ENCODE data around the gene SH3BP1.
A peak's percentile ranks its signal among the peaks of the same experiment; 100 is the strongest.

DNA sequence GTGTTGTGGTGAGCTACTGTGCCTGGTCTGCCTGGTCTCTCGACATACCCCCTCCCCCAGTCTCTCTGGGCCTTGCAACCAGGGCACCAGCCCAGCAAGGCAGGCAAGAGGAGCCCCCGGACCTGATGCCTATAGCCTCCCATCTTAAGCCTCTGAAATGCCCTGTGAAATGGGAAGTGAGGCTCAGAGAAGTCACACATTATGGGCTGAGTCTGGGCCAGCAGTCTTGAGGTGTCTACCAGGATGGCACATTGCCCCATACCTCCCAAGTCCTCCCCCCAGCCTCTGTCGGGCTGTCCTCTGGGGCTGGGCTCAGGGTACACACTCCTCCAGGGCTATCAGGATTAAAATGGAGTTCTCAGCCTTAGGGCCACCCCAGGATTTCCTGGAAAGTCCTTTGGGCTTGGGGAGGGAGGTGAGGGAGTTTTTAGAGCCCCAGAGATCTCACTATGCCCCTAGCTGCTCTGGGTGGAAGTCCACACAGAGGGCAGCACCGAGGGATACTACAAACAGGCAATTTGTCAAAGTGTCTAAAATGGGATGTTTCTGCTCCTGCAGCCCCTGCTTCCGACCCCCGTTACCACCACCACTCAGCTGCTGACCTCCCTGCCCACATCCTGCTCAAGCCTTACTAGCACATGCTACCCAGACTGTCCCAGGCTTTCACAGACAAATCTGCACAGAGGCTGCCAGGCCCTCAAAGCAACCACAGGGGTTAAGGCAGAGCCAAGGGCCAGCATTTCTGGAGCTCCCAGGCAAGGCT is 3.1 kb upstream of the SH3BP1 start:
- TF ChIP-seq, protein P1, sequence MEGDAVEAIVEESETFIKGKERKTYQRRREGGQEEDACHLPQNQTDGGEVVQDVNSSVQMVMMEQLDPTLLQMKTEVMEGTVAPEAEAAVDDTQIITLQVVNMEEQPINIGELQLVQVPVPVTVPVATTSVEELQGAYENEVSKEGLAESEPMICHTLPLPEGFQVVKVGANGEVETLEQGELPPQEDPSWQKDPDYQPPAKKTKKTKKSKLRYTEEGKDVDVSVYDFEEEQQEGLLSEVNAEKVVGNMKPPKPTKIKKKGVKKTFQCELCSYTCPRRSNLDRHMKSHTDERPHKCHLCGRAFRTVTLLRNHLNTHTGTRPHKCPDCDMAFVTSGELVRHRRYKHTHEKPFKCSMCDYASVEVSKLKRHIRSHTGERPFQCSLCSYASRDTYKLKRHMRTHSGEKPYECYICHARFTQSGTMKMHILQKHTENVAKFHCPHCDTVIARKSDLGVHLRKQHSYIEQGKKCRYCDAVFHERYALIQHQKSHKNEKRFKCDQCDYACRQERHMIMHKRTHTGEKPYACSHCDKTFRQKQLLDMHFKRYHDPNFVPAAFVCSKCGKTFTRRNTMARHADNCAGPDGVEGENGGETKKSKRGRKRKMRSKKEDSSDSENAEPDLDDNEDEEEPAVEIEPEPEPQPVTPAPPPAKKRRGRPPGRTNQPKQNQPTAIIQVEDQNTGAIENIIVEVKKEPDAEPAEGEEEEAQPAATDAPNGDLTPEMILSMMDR (conservative IDR thresholded peaks at IDR 0.05; ENCODE audit: low read depth in 2 of 2) = peak; percentile 23 to 36; a peak in 3 of 4 replicates
- TF ChIP-seq POLR2AphosphoS5 (IDR thresholded peaks at IDR 0.05; ENCODE audit: low read depth) (no peak), JUNB (IDR thresholded peaks at IDR 0.05; ENCODE audit: unreplicated experiment) (no peak), EZH2 (IDR thresholded peaks at IDR 0.05; ENCODE audit: low read depth, unreplicated experiment) (no peak), CREB1 (CRISPR knock-in tag; IDR thresholded peaks at IDR 0.05; ENCODE audit: low read depth) (no peak), EZH2phosphoT487 (IDR thresholded peaks at IDR 0.05; ENCODE audit: unreplicated experiment) (no peak), ZNF114 (CRISPR knock-in tag; IDR thresholded peaks at IDR 0.05) (no peak), ZNF331 (CRISPR knock-in tag; IDR thresholded peaks at IDR 0.05; ENCODE audit: low read depth) (no peak), STAT1 (IDR thresholded peaks at IDR 0.05; ENCODE audit: unreplicated experiment) (no peak)
- TF ChIP-seq, protein P2, sequence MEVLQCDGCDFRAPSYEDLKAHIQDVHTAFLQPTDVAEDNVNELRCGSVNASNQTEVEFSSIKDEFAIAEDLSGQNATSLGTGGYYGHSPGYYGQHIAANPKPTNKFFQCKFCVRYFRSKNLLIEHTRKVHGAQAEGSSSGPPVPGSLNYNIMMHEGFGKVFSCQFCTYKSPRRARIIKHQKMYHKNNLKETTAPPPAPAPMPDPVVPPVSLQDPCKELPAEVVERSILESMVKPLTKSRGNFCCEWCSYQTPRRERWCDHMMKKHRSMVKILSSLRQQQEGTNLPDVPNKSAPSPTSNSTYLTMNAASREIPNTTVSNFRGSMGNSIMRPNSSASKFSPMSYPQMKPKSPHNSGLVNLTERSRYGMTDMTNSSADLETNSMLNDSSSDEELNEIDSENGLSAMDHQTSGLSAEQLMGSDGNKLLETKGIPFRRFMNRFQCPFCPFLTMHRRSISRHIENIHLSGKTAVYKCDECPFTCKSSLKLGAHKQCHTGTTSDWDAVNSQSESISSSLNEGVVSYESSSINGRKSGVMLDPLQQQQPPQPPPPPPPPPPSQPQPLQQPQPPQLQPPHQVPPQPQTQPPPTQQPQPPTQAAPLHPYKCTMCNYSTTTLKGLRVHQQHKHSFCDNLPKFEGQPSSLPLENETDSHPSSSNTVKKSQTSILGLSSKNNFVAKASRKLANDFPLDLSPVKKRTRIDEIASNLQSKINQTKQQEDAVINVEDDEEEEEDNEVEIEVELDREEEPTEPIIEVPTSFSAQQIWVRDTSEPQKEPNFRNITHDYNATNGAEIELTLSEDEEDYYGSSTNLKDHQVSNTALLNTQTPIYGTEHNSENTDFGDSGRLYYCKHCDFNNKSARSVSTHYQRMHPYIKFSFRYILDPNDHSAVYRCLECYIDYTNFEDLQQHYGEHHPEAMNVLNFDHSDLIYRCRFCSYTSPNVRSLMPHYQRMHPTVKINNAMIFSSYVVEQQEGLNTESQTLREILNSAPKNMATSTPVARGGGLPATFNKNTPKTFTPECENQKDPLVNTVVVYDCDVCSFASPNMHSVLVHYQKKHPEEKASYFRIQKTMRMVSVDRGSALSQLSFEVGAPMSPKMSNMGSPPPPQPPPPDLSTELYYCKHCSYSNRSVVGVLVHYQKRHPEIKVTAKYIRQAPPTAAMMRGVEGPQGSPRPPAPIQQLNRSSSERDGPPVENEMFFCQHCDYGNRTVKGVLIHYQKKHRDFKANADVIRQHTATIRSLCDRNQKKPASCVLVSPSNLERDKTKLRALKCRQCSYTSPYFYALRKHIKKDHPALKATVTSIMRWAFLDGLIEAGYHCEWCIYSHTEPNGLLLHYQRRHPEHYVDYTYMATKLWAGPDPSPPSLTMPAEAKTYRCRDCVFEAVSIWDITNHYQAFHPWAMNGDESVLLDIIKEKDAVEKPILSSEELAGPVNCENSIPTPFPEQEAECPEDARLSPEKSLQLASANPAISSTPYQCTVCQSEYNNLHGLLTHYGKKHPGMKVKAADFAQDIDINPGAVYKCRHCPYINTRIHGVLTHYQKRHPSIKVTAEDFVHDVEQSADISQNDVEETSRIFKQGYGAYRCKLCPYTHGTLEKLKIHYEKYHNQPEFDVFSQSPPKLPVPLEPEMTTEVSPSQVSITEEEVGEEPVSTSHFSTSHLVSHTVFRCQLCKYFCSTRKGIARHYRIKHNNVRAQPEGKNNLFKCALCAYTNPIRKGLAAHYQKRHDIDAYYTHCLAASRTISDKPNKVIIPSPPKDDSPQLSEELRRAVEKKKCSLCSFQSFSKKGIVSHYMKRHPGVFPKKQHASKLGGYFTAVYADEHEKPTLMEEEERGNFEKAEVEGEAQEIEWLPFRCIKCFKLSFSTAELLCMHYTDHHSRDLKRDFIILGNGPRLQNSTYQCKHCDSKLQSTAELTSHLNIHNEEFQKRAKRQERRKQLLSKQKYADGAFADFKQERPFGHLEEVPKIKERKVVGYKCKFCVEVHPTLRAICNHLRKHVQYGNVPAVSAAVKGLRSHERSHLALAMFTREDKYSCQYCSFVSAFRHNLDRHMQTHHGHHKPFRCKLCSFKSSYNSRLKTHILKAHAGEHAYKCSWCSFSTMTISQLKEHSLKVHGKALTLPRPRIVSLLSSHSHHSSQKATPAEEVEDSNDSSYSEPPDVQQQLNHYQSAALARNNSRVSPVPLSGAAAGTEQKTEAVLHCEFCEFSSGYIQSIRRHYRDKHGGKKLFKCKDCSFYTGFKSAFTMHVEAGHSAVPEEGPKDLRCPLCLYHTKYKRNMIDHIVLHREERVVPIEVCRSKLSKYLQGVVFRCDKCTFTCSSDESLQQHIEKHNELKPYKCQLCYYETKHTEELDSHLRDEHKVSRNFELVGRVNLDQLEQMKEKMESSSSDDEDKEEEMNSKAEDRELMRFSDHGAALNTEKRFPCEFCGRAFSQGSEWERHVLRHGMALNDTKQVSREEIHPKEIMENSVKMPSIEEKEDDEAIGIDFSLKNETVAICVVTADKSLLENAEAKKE (CRISPR knock-in tag; IDR thresholded peaks at IDR 0.05) = no peak
- TF ChIP-seq, protein P3, sequence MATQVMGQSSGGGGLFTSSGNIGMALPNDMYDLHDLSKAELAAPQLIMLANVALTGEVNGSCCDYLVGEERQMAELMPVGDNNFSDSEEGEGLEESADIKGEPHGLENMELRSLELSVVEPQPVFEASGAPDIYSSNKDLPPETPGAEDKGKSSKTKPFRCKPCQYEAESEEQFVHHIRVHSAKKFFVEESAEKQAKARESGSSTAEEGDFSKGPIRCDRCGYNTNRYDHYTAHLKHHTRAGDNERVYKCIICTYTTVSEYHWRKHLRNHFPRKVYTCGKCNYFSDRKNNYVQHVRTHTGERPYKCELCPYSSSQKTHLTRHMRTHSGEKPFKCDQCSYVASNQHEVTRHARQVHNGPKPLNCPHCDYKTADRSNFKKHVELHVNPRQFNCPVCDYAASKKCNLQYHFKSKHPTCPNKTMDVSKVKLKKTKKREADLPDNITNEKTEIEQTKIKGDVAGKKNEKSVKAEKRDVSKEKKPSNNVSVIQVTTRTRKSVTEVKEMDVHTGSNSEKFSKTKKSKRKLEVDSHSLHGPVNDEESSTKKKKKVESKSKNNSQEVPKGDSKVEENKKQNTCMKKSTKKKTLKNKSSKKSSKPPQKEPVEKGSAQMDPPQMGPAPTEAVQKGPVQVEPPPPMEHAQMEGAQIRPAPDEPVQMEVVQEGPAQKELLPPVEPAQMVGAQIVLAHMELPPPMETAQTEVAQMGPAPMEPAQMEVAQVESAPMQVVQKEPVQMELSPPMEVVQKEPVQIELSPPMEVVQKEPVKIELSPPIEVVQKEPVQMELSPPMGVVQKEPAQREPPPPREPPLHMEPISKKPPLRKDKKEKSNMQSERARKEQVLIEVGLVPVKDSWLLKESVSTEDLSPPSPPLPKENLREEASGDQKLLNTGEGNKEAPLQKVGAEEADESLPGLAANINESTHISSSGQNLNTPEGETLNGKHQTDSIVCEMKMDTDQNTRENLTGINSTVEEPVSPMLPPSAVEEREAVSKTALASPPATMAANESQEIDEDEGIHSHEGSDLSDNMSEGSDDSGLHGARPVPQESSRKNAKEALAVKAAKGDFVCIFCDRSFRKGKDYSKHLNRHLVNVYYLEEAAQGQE (IDR thresholded peaks at IDR 0.05; ENCODE audit: unreplicated experiment) = no peak
- TF ChIP-seq, protein P4, sequence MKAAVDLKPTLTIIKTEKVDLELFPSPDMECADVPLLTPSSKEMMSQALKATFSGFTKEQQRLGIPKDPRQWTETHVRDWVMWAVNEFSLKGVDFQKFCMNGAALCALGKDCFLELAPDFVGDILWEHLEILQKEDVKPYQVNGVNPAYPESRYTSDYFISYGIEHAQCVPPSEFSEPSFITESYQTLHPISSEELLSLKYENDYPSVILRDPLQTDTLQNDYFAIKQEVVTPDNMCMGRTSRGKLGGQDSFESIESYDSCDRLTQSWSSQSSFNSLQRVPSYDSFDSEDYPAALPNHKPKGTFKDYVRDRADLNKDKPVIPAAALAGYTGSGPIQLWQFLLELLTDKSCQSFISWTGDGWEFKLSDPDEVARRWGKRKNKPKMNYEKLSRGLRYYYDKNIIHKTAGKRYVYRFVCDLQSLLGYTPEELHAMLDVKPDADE (IDR thresholded peaks at IDR 0.05) = no peak

All from GM23338 (cell line).